Measurements from ENCODE around the gene MEF2C. TPM values are rescaled to one million over a fixed set of nuclear protein-coding genes. Genes with fewer than 3 reads are reported as not detected.

MEF2C gene
- total RNA-seq, 1 experiment from 2014 or later = 9.9 TPM

- Histone ChIP-seq H3K4me3 (ENCODE audit: low read depth in 2 of 2, low read length in 2 of 2) (no peak overlapping the region), H3K27ac (ENCODE audit: low read length) (no peak overlapping the region)
- CTCF ChIA-PET = interaction anchor here (0.6 kb wide), 1 partner anchor 913 kb away, joined by 4 read pairs; no protein-coding TSS in a partner anchor
Observed at GRCh38 chr5:88694023-88694679, 188.8 kb downstream of the MEF2C start.

More at GRCh38 chr5:88694023-88694679, 188.8 kb downstream of the MEF2C start:
- TF ChIP-seq TCF7L2 (IDR thresholded peaks at IDR 0.05; ENCODE audit: low read depth, low read length) (no peak), CTCF (IDR thresholded peaks at IDR 0.05) (no peak), SIN3A (IDR thresholded peaks at IDR 0.05; ENCODE audit: borderline replicate concordance, insufficient read depth, low read depth, low read length) (no peak), POLR2AphosphoS5 (IDR thresholded peaks at IDR 0.05; ENCODE audit: low read depth, low read length) (no peak), REST (IDR thresholded peaks at IDR 0.05; ENCODE audit: insufficient read depth in 1 of 2, low read depth in 2 of 2, low read length in 1 of 2) (no peak)
- DNase-seq (ENCODE audit: low read depth, low spot score) (no peak), ATAC-seq (no peak)
- BruUV-seq (replicated peaks) = no TSS peak
- intact Hi-C loops (cut with micrococcal nuclease; ENCODE audit: unreplicated experiment) (loop anchor here (10.0 kb wide), 1 partner anchor 1269 kb away; no protein-coding TSS in a partner anchor), in situ Hi-C loops (cut with HindIII; ENCODE audit: low pct_unique_long_range_greater_than_20kb, low sequenced_read_pairs) (loop anchor here (25.0 kb wide), 1 partner anchor 932 kb away; no protein-coding TSS in a partner anchor)
- POLR2A ChIA-PET = no interaction called here
- Histone ChIP-seq H3K9me3 (ENCODE audit: control insufficient read depth, insufficient read depth, low read depth, low read length) (no peaks in the 10 kb centered on the region), H3K27me3 (ENCODE audit: control insufficient read depth, insufficient read depth, low read length) (peaks cover 9% of the 10 kb centered on the region), H3K4me1 (ENCODE audit: control insufficient read depth, insufficient read depth, low read length) (peaks cover 10% of the 10 kb centered on the region; the same call in 1 of the 2 replicates), H3K36me3 (ENCODE audit: control insufficient read depth, insufficient read depth, low read length) (no peaks in the 10 kb centered on the region)
